Neural cell (in vitro differentiated cells): ENCODE data around the gene ABCC3.

ENCODE experiments used
- CTCF ChIP-seq: fragments of 450-650 bp; IDR thresholded peaks from 2 replicates; pipeline ENCODE4 v1.5.1; 2014; ENCODE audit warnings: antibody characterized with exemption, mild to moderate bottlenecking, moderate library complexity; ENCODE audit not compliant: poor library complexity, severe bottlenecking
- EP300 ChIP-seq: fragments of 450-650 bp; conservative IDR thresholded peaks from 2 replicates; pipeline ENCODE4 v1.6.1; 2014; ENCODE audit warnings: antibody characterized with exemption, mild to moderate bottlenecking, moderate library complexity; ENCODE audit not compliant: poor library complexity, severe bottlenecking
- EZH2 ChIP-seq: fragments of 200-600, 300-800 bp; shearing (Covaris generic), sonication (generic); IDR thresholded peaks from 2 replicates; pipeline ENCODE4 v1.6.1; 2014; ENCODE audit warnings: antibody characterized with exemption, low read length, borderline replicate concordance, mild to moderate bottlenecking; ENCODE audit not compliant: insufficient read depth, poor library complexity, severe bottlenecking
- MXI1 ChIP-seq: fragments of 450-650 bp; conservative IDR thresholded peaks from 2 replicates; pipeline ENCODE4 v1.6.1; 2014; ENCODE audit warnings: antibody characterized with exemption, mild to moderate bottlenecking; ENCODE audit not compliant: poor library complexity, severe bottlenecking
- POLR2AphosphoS5 ChIP-seq: IDR thresholded peaks from 2 replicates; pipeline ENCODE4 v1.6.1; 2012
- RAD21 ChIP-seq: fragments of 450-650 bp; conservative IDR thresholded peaks from 2 replicates; pipeline ENCODE4 v1.6.1; 2014; ENCODE audit warnings: antibody characterized with exemption, mild to moderate bottlenecking, moderate library complexity
- REST ChIP-seq: IDR thresholded peaks from 2 replicates; pipeline ENCODE4 v1.6.1; 2012; ENCODE audit warnings: borderline replicate concordance
- SMC3 ChIP-seq: fragments of 450-650 bp; conservative IDR thresholded peaks from 2 replicates; pipeline ENCODE4 v1.6.1; 2014; ENCODE audit warnings: antibody characterized with exemption, mild to moderate bottlenecking, moderate library complexity; ENCODE audit not compliant: poor library complexity
- TAF1 ChIP-seq: IDR thresholded peaks from 2 replicates; pipeline ENCODE4 v1.6.1; 2012; ENCODE audit warnings: low read depth

- TF ChIP-seq RAD21, result no peak
- TF ChIP-seq CTCF, result no peak
- no peak for TF ChIP-seq MXI1
- TF ChIP-seq SMC3, result no peak
- TF ChIP-seq TAF1, result no peak
- no peak for TF ChIP-seq REST
- no peak for TF ChIP-seq EZH2
- TF ChIP-seq POLR2AphosphoS5, result no peak
- no peak for TF ChIP-seq EP300
These were observed 20.1 kb upstream of the ABCC3 start for GRCh38 chr17:50614471-50615051.
